ENCODE data around the gene AP3M1.

The AP3M1 gene

DNA sequence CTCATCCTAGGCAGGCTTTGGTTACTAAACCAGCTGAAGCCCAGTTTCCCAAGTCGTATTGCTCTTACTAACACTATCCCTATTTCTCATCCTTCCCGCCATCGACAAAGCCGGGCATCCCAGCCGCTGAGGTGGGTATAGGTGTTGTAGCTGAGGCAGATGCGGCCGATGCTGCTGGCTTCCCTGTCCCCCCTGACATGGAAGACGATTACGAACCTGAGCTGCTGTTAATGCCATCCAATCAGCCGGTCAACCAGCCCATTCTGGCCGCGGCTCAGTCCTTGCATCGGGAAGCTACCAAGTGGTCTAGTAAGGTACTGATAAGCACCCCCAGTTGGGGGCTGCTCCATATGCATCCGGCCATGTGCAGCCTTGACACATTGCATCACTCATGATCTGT lies 38.8 kb downstream of the AP3M1 start:
- TF ChIP-seq ISL1 (CRISPR knock-in tag; IDR thresholded peaks at IDR 0.05): no peak
- no peak for TF ChIP-seq OSR1 (CRISPR knock-in tag; IDR thresholded peaks at IDR 0.05)
- TF ChIP-seq, protein P1, sequence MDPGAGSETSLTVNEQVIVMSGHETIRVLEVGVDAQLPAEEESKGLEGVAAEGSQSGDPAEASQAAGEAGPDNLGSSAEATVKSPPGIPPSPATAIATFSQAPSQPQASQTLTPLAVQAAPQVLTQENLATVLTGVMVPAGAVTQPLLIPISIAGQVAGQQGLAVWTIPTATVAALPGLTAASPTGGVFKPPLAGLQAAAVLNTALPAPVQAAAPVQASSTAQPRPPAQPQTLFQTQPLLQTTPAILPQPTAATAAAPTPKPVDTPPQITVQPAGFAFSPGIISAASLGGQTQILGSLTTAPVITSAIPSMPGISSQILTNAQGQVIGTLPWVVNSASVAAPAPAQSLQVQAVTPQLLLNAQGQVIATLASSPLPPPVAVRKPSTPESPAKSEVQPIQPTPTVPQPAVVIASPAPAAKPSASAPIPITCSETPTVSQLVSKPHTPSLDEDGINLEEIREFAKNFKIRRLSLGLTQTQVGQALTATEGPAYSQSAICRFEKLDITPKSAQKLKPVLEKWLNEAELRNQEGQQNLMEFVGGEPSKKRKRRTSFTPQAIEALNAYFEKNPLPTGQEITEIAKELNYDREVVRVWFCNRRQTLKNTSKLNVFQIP (CRISPR knock-in tag; IDR thresholded peaks at IDR 0.05; ENCODE audit: borderline replicate concordance, low read depth): no peak
- TF ChIP-seq, protein P2, sequence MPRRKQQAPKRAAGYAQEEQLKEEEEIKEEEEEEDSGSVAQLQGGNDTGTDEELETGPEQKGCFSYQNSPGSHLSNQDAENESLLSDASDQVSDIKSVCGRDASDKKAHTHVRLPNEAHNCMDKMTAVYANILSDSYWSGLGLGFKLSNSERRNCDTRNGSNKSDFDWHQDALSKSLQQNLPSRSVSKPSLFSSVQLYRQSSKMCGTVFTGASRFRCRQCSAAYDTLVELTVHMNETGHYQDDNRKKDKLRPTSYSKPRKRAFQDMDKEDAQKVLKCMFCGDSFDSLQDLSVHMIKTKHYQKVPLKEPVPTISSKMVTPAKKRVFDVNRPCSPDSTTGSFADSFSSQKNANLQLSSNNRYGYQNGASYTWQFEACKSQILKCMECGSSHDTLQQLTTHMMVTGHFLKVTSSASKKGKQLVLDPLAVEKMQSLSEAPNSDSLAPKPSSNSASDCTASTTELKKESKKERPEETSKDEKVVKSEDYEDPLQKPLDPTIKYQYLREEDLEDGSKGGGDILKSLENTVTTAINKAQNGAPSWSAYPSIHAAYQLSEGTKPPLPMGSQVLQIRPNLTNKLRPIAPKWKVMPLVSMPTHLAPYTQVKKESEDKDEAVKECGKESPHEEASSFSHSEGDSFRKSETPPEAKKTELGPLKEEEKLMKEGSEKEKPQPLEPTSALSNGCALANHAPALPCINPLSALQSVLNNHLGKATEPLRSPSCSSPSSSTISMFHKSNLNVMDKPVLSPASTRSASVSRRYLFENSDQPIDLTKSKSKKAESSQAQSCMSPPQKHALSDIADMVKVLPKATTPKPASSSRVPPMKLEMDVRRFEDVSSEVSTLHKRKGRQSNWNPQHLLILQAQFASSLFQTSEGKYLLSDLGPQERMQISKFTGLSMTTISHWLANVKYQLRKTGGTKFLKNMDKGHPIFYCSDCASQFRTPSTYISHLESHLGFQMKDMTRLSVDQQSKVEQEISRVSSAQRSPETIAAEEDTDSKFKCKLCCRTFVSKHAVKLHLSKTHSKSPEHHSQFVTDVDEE (CRISPR knock-in tag; IDR thresholded peaks at IDR 0.05): no peak
- no peak for TF ChIP-seq TOX (CRISPR knock-in tag; IDR thresholded peaks at IDR 0.05; ENCODE audit: borderline replicate concordance)
- TF ChIP-seq, protein P3, sequence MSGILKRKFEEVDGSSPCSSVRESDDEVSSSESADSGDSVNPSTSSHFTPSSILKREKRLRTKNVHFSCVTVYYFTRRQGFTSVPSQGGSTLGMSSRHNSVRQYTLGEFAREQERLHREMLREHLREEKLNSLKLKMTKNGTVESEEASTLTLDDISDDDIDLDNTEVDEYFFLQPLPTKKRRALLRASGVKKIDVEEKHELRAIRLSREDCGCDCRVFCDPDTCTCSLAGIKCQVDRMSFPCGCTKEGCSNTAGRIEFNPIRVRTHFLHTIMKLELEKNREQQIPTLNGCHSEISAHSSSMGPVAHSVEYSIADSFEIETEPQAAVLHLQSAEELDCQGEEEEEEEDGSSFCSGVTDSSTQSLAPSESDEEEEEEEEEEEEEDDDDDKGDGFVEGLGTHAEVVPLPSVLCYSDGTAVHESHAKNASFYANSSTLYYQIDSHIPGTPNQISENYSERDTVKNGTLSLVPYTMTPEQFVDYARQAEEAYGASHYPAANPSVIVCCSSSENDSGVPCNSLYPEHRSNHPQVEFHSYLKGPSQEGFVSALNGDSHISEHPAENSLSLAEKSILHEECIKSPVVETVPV (CRISPR knock-in tag; IDR thresholded peaks at IDR 0.05): no peak
- no peak for TF ChIP-seq TCF4 (CRISPR knock-in tag; IDR thresholded peaks at IDR 0.05; ENCODE audit: borderline replicate concordance)
- no peak for TF ChIP-seq GLIS3 (CRISPR knock-in tag; IDR thresholded peaks at IDR 0.05)
- no peak for TF ChIP-seq RARB (CRISPR knock-in tag; IDR thresholded peaks at IDR 0.05)
- TF ChIP-seq, protein P4, sequence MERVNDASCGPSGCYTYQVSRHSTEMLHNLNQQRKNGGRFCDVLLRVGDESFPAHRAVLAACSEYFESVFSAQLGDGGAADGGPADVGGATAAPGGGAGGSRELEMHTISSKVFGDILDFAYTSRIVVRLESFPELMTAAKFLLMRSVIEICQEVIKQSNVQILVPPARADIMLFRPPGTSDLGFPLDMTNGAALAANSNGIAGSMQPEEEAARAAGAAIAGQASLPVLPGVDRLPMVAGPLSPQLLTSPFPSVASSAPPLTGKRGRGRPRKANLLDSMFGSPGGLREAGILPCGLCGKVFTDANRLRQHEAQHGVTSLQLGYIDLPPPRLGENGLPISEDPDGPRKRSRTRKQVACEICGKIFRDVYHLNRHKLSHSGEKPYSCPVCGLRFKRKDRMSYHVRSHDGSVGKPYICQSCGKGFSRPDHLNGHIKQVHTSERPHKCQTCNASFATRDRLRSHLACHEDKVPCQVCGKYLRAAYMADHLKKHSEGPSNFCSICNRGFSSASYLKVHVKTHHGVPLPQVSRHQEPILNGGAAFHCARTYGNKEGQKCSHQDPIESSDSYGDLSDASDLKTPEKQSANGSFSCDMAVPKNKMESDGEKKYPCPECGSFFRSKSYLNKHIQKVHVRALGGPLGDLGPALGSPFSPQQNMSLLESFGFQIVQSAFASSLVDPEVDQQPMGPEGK (CRISPR knock-in tag; IDR thresholded peaks at IDR 0.05; ENCODE audit: borderline replicate concordance): no peak
- TF ChIP-seq ARNTL (CRISPR knock-in tag; IDR thresholded peaks at IDR 0.05; ENCODE audit: borderline replicate concordance, low read depth): no peak
- TF ChIP-seq SNAI2 (CRISPR knock-in tag; IDR thresholded peaks at IDR 0.05): no peak
- no peak for TF ChIP-seq CSDC2 (CRISPR knock-in tag; IDR thresholded peaks at IDR 0.05)
- no peak for ATAC-seq

DNA sequence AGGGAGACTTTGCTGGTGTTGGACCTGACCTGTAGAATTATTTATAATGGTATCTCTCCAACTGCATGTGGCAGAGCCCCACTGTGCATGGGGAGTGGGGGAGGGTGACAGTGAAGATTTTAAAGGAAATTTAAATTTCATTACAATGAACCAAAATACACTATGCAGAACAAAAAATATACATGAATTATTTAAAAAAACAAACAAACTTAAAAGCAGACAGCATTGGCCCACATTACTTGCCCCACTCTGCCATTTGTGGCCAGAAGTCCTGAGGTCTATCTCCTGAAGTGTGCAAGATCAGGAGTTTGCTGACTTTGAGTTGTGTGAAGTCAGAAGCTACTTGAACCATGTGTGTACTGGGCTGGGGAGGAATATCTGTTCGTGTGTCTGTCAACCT lies 40.5 kb downstream of the AP3M1 start:
- no peak for ATAC-seq
- TF ChIP-seq GLIS3 (CRISPR knock-in tag; IDR thresholded peaks at IDR 0.05): no peak
- TF ChIP-seq ZC3H10 (CRISPR knock-in tag; IDR thresholded peaks at IDR 0.05): no peak
- TF ChIP-seq ISL1 (CRISPR knock-in tag; IDR thresholded peaks at IDR 0.05): no peak
- no peak for TF ChIP-seq SNAI2 (CRISPR knock-in tag; IDR thresholded peaks at IDR 0.05)
- no peak for TF ChIP-seq ZNF8 (CRISPR knock-in tag; IDR thresholded peaks at IDR 0.05)
- TF ChIP-seq ZFP30 (CRISPR knock-in tag; IDR thresholded peaks at IDR 0.05): no peak
- TF ChIP-seq TCF4 (CRISPR knock-in tag; IDR thresholded peaks at IDR 0.05; ENCODE audit: borderline replicate concordance): no peak
- TF ChIP-seq, protein P4 (CRISPR knock-in tag; IDR thresholded peaks at IDR 0.05; ENCODE audit: borderline replicate concordance): no peak
- TF ChIP-seq TOX (CRISPR knock-in tag; IDR thresholded peaks at IDR 0.05; ENCODE audit: borderline replicate concordance): no peak
- no peak for TF ChIP-seq ZNF70 (CRISPR knock-in tag; IDR thresholded peaks at IDR 0.05)
- TF ChIP-seq BACH2 (CRISPR knock-in tag; IDR thresholded peaks at IDR 0.05; ENCODE audit: borderline replicate concordance): no peak
- no peak for TF ChIP-seq CSDC2 (CRISPR knock-in tag; IDR thresholded peaks at IDR 0.05)
- no peak for TF ChIP-seq ZNF565 (CRISPR knock-in tag; conservative IDR thresholded peaks at IDR 0.05; ENCODE audit: low read depth)
- TF ChIP-seq, protein P1 (CRISPR knock-in tag; IDR thresholded peaks at IDR 0.05; ENCODE audit: borderline replicate concordance, low read depth): no peak
- TF ChIP-seq, protein P5, sequence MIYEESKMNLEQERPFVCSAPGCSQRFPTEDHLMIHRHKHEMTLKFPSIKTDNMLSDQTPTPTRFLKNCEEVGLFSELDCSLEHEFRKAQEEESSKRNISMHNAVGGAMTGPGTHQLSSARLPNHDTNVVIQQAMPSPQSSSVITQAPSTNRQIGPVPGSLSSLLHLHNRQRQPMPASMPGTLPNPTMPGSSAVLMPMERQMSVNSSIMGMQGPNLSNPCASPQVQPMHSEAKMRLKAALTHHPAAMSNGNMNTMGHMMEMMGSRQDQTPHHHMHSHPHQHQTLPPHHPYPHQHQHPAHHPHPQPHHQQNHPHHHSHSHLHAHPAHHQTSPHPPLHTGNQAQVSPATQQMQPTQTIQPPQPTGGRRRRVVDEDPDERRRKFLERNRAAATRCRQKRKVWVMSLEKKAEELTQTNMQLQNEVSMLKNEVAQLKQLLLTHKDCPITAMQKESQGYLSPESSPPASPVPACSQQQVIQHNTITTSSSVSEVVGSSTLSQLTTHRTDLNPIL (CRISPR knock-in tag; IDR thresholded peaks at IDR 0.05; ENCODE audit: low read depth): no peak
- no peak for TF ChIP-seq RARB (CRISPR knock-in tag; IDR thresholded peaks at IDR 0.05)
